GM18858 (cell line): ENCODE results near the gene TIGD6.
"Not testable (repeated sequence)": the region's sequence is repeated elsewhere in the genome, so short reads cannot be mapped to it uniquely, and the experiment has no call there.

Experiments
- ATAC-seq: cut with Tn5 transposase; IDR thresholded peaks from one replicate; pipeline ENCODE4 v1.9.1; 2021; ENCODE audit not compliant: unreplicated experiment

The TIGD6 gene

DNA sequence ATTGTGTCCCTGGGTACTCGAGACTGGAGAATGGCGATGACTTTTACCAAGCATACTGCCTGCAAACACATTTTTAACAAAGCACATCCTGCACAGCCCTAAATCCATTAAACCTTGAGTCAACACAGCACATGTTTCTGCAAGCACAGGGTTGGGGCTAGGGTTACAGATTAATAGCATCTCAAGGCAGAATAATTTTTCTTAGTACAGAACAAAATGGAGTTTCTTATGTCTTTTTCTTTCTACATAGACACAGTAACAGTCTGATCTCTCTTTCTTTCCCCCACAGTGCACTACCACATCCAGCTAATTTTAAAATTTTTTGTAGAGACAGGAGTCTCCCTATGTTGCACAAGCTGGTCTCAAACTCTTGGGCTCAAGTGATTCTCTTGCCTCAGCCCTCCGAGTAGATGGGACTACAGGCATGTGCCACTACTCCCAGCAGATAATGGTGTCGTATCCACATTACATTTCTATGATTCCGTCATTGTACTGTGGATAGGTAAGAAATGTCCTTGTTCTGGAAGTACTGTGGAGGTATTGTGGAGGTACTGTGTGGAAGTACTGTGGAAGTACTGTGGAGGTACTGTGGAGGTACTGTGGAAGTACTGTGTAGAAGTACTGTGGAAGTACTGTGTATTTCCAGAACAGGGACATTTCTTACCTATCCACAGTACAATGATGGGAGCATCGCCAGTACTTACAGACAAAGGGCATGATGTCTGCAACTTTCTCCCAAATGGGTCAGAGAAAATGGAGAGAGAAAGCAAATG, 57.1 kb downstream of the TIGD6 start:
- not testable (repeated sequence) for ATAC-seq
